ENCODE measurements around the gene FOXA1. TPM values are rescaled to one million over a fixed set of nuclear protein-coding genes. Genes with fewer than 3 reads are reported as not detected.
A peak's percentile ranks its signal among the peaks of the same experiment; 100 is the strongest.

The FOXA1 gene
- total RNA-seq, 1 donor from 2014 or later, result 2.6 TPM

- DNase-seq (ENCODE audit: low read depth), result no peak
Observed at GRCh38 chr14:37602605-37603453, 7.8 kb upstream of the FOXA1 start.

- no peak for DNase-seq (ENCODE audit: low read depth)
Observed at GRCh38 chr14:37601865-37602264, 6.8 kb upstream of the FOXA1 start.

GRCh38 chr14:37600880-37601741 lies 6.1 kb upstream of the FOXA1 start:
- DNase-seq (ENCODE audit: low read depth), result no peak

- no peak for DNase-seq (ENCODE audit: low read depth)
Observed at GRCh38 chr14:37599507-37600368, 4.7 kb upstream of the FOXA1 start.

- DNase-seq (ENCODE audit: low read depth), result no peak
Observed at GRCh38 chr14:37598747-37599506, 3.9 kb upstream of the FOXA1 start.

GRCh38 chr14:37597914-37598746 lies 3.1 kb upstream of the FOXA1 start:
- DNase-seq (ENCODE audit: low read depth), result no peak

GRCh38 chr14:37597538-37597913 lies 2.5 kb upstream of the FOXA1 start:
- DNase-seq (ENCODE audit: low read depth), result no peak

- DNase-seq (ENCODE audit: low read depth), result no peak
Observed at GRCh38 chr14:37596790-37597472, 1.9 kb upstream of the FOXA1 start.

GRCh38 chr14:37595809-37596621 lies 966 bp upstream of the FOXA1 start:
- DNase-seq (ENCODE audit: low read depth), result no peak

GRCh38 chr14:37594238-37594970 lies 645 bp downstream of the FOXA1 start:
- peak; percentile 96 for DNase-seq (ENCODE audit: low read depth)

GRCh38 chr14:37593511-37594237 lies 1.4 kb downstream of the FOXA1 start:
- DNase-seq (ENCODE audit: low read depth), result no peak

GRCh38 chr14:37592482-37593408 lies 2.3 kb downstream of the FOXA1 start:
- DNase-seq (ENCODE audit: low read depth), result no peak

GRCh38 chr14:37591941-37592481 lies 3.0 kb downstream of the FOXA1 start:
- DNase-seq (ENCODE audit: low read depth), result no peak

GRCh38 chr14:37591311-37591940 lies 3.6 kb downstream of the FOXA1 start:
- no peak for DNase-seq (ENCODE audit: low read depth)
